CD8-positive, alpha-beta memory T cell (primary cell): ENCODE measurements around the gene VCPKMT. TPM values are rescaled to one million over a fixed set of nuclear protein-coding genes. Genes with fewer than 3 reads are reported as not detected.

Experiments used
- CTCF ChIA-PET: fragments of 350-600 bp; sonication (Branson Sonifier 250); formaldehyde crosslinking; loops from one replicate; lab custom pipeline; 2021; ENCODE audit warnings: antibody characterized with exemption; lab: Charles Lee
- POLR2A ChIA-PET: fragments of 350-600 bp; sonication (Branson Sonifier 250); formaldehyde crosslinking; loops from one replicate; lab custom pipeline; 2021; ENCODE audit warnings: antibody characterized with exemption; lab: Charles Lee
- DNase-seq, 5 donors: peaks; one replicate each; pipeline versions ENCODE4 v3.0.0 to v3.0.0-alpha.2; 2020 to 2022; ENCODE audit warnings: mixed read lengths in 1 of 5
- H3K27ac ChIP-seq: one replicate; pipeline ENCODE4 v1.7.0; 2013; ENCODE audit warnings: low read depth, mild to moderate bottlenecking, low read length, moderate library complexity
- H3K27me3 ChIP-seq: 2 replicates; pipeline ENCODE4 v1.7.0; 2013; ENCODE audit warnings: low read length, mild to moderate bottlenecking; ENCODE audit not compliant: insufficient read depth, poor library complexity, severe bottlenecking
- H3K36me3 ChIP-seq: 2 replicates; pipeline ENCODE4 v1.7.0; 2013; ENCODE audit warnings: mild to moderate bottlenecking, low read length, moderate library complexity; ENCODE audit not compliant: insufficient read depth
- H3K4me1 ChIP-seq: 2 replicates; pipeline ENCODE4 v1.7.0; 2013; ENCODE audit warnings: mild to moderate bottlenecking, low read length, moderate library complexity; ENCODE audit not compliant: insufficient read depth
- H3K4me3 ChIP-seq: 2 replicates; pipeline ENCODE4 v1.7.0; 2013; ENCODE audit warnings: mild to moderate bottlenecking, low read length
- H3K9me3 ChIP-seq: 2 replicates; pipeline ENCODE4 v1.7.0; 2013; ENCODE audit warnings: mild to moderate bottlenecking, low read length
- H3K27ac Mint-ChIP-seq, 8 donors: one replicate each; pipeline ENCODE4 v1.8.0; 2020 to 2021; ENCODE audit warnings: mixed read lengths in 8 of 8, mild to moderate bottlenecking in 6 of 8, inconsistent platforms in 3 of 8, moderate library complexity in 3 of 8
- H3K27me3 Mint-ChIP-seq, 2 donors: one replicate each; pipeline ENCODE4 v1.8.0; 2020 to 2021; ENCODE audit warnings: mixed read lengths in 2 of 2, mild to moderate bottlenecking in 1 of 2, moderate library complexity in 1 of 2
- H3K36me3 Mint-ChIP-seq, 3 donors: one replicate each; pipeline ENCODE4 v1.8.0; 2020 to 2021; ENCODE audit warnings: mixed read lengths in 3 of 3, inconsistent platforms in 1 of 3, mild to moderate bottlenecking in 1 of 3
- H3K4me1 Mint-ChIP-seq, 3 donors: one replicate each; pipeline ENCODE4 v1.8.0; 2020 to 2021; ENCODE audit warnings: mixed read lengths in 3 of 3, inconsistent platforms in 1 of 3, mild to moderate bottlenecking in 1 of 3
- H3K4me3 Mint-ChIP-seq, 7 donors: one replicate each; pipeline ENCODE4 v1.8.0; 2020 to 2021; ENCODE audit warnings: mixed read lengths in 7 of 7, mild to moderate bottlenecking in 6 of 7, moderate library complexity in 4 of 7, inconsistent platforms in 2 of 7
- H3K9me3 Mint-ChIP-seq, 5 donors: one replicate each; pipeline ENCODE4 v1.8.0; 2020 to 2022; ENCODE audit warnings: mixed read lengths in 5 of 5, mild to moderate bottlenecking in 3 of 5, moderate library complexity in 2 of 5, inconsistent platforms in 1 of 5
- polyA plus RNA-seq: library from polyadenylated mRNA; unstranded; fragments of 300-500 nt; fragmentation: Illumina TruSeq; gene quantifications from one replicate; pipeline ENCODE4 v1.2.3, GENCODE V29; 2021
- total RNA-seq, 2 experiments: library from RNA; stranded (reverse); gene quantifications; one replicate each; pipeline ENCODE4 v1.2.3, GENCODE V29; 2021

The VCPKMT gene
- total and polyA plus RNA-seq, 3 experiments from 2014 or later: 11.7 to 19.9 (median 16.5) TPM

- Histone ChIP-seq H3K27me3 (no peaks in the 10 kb centered on the region), H3K4me1 (peaks cover 19% of the 10 kb centered on the region), H3K27ac (no peak overlapping the region), H3K36me3 (peaks cover 11% of the 10 kb centered on the region), H3K9me3 (no peaks in the 10 kb centered on the region), H3K4me3 (no peak overlapping the region)
- DNase-seq: no peak
- no peaks in the 10 kb centered on the region for H3K27me3 Mint-ChIP-seq
- H3K4me3 Mint-ChIP-seq: no peak overlapping the region
- no peaks in the 10 kb centered on the region for H3K9me3 Mint-ChIP-seq
- H3K27ac Mint-ChIP-seq: peak overlapping the region in 4 of 8 donors; percentile 47 to 87 (median 61)
- CTCF ChIA-PET: interaction anchor here (3.8 to 7.1 kb wide), 4 partner anchors 105 to 244 kb away, joined by 22 to 47 read pairs (median 34); no protein-coding TSS in a partner anchor
- POLR2A ChIA-PET: no interaction called here
- H3K4me1 Mint-ChIP-seq: peaks cover 12 to 31% (median 29%) of the 10 kb centered on the region in 3 donors
- peaks cover 0 to 42% (median 6%) of the 10 kb centered on the region in 3 donors for H3K36me3 Mint-ChIP-seq
Observed at GRCh38 chr14:50106178-50106577, 10.2 kb downstream of the VCPKMT start.

- Mint-ChIP-seq H3K9me3 (no peaks in the 10 kb centered on the region), H3K27ac (peak overlapping the region in 7 of 8 donors; percentile 80 to 90 (median 89))
Observed at GRCh38 chr14:50103558-50103957, 12.8 kb downstream of the VCPKMT start.

GRCh38 chr14:50101417-50101816, 15.0 kb downstream of the VCPKMT start:
- no peaks in the 10 kb centered on the region for H3K27me3 Mint-ChIP-seq
- Histone ChIP-seq H3K9me3 (no peaks in the 10 kb centered on the region), H3K4me1 (peaks cover 55% of the 10 kb centered on the region), H3K27ac (no peak overlapping the region), H3K27me3 (no peaks in the 10 kb centered on the region), H3K4me3 (no peak overlapping the region), H3K36me3 (no peaks in the 10 kb centered on the region)
- H3K4me1 Mint-ChIP-seq: peaks cover 37 to 62% (median 53%) of the 10 kb centered on the region in 3 donors
- DNase-seq: no peak
- peaks cover 0 to 10% (median 1%) of the 10 kb centered on the region in 3 donors for H3K36me3 Mint-ChIP-seq
- H3K27ac Mint-ChIP-seq: peak overlapping the region in 2 of 8 donors; percentile 74 to 87
- H3K9me3 Mint-ChIP-seq: no peaks in the 10 kb centered on the region
- CTCF ChIA-PET: interaction anchor here (0.8 to 2.4 kb wide), 10 partner anchors 8 to 248 kb away, joined by 3 to 11 read pairs (median 5); partner anchors contain the start of gene NEMF
- H3K4me3 Mint-ChIP-seq: no peak overlapping the region
- POLR2A ChIA-PET: interaction anchor here (0.7 kb wide), 1 partner anchor 234 kb away, joined by 3 read pairs; no protein-coding TSS in a partner anchor

More at GRCh38 chr14:50103558-50103957, 12.8 kb downstream of the VCPKMT start:
- no peaks in the 10 kb centered on the region for H3K9me3 ChIP-seq
- H3K4me1 ChIP-seq: peaks cover 42% of the 10 kb centered on the region
- CTCF ChIA-PET: interaction anchor here (0.7 to 7.1 kb wide), 12 partner anchors 15 to 251 kb away, joined by 3 to 47 read pairs (median 14); partner anchors contain the start of gene NEMF
- POLR2A ChIA-PET: interaction anchor here (0.6 to 1.7 kb wide), 4 partner anchors 42 to 238 kb away, joined by 4 to 6 read pairs (median 4); partner anchors contain the start of gene ARF6
- Mint-ChIP-seq H3K36me3 (peaks cover 0 to 24% (median 1%) of the 10 kb centered on the region in 3 donors), H3K27me3 (no peaks in the 10 kb centered on the region), H3K4me1 (peaks cover 28 to 46% (median 41%) of the 10 kb centered on the region in 3 donors), H3K4me3 (peak overlapping the region in 6 of 7 donors; percentile 29 to 81 (median 73))
- H3K27me3 ChIP-seq: no peaks in the 10 kb centered on the region
- H3K27ac ChIP-seq: no peak overlapping the region
- no peak overlapping the region for H3K4me3 ChIP-seq
- peaks cover 3% of the 10 kb centered on the region for H3K36me3 ChIP-seq
- DNase-seq: no peak

GRCh38 chr14:50100805-50101204, 15.6 kb downstream of the VCPKMT start:
- Mint-ChIP-seq H3K4me1 (peaks cover 43 to 68% (median 59%) of the 10 kb centered on the region in 3 donors), H3K36me3 (peaks cover 0 to 7% (median 1%) of the 10 kb centered on the region in 3 donors), H3K27ac (peak overlapping the region in 4 of 8 donors; percentile 55 to 87 (median 66)), H3K27me3 (no peaks in the 10 kb centered on the region), H3K4me3 (no peak overlapping the region), H3K9me3 (no peaks in the 10 kb centered on the region)
- no peaks in the 10 kb centered on the region for H3K9me3 ChIP-seq
- no peaks in the 10 kb centered on the region for H3K36me3 ChIP-seq
- H3K4me1 ChIP-seq: peaks cover 61% of the 10 kb centered on the region
- H3K27me3 ChIP-seq: no peaks in the 10 kb centered on the region
- POLR2A ChIA-PET: interaction anchor here (0.6 to 0.7 kb wide), 2 partner anchors 39 to 224 kb away, joined by 3 read pairs; no protein-coding TSS in a partner anchor
- no peak overlapping the region for H3K27ac ChIP-seq
- CTCF ChIA-PET: interaction anchor here (0.8 to 2.4 kb wide), 9 partner anchors 12 to 248 kb away, joined by 3 to 11 read pairs (median 5); partner anchors contain the start of gene NEMF
- no peak overlapping the region for H3K4me3 ChIP-seq
- DNase-seq: no peak

GRCh38 chr14:50099335-50099734, 17.0 kb downstream of the VCPKMT start:
- Histone ChIP-seq H3K27me3 (no peaks in the 10 kb centered on the region), H3K36me3 (no peaks in the 10 kb centered on the region), H3K4me1 (peaks cover 68% of the 10 kb centered on the region), H3K4me3 (no peak overlapping the region), H3K27ac (no peak overlapping the region), H3K9me3 (no peaks in the 10 kb centered on the region)
- Mint-ChIP-seq H3K4me1 (peaks cover 48 to 66% (median 66%) of the 10 kb centered on the region in 3 donors), H3K27me3 (no peaks in the 10 kb centered on the region), H3K9me3 (no peaks in the 10 kb centered on the region), H3K4me3 (peak overlapping the region in 1 of 7 donors; percentile 37), H3K36me3 (peaks cover 0 to 7% (median 1%) of the 10 kb centered on the region in 3 donors), H3K27ac (peak overlapping the region; percentile 3 to 94 (median 78))
- POLR2A ChIA-PET: no interaction called here
- no peak for DNase-seq
- CTCF ChIA-PET: interaction anchor here (0.6 to 1.7 kb wide), 5 partner anchors 12 to 247 kb away, joined by 3 to 7 read pairs (median 4); no protein-coding TSS in a partner anchor

- Mint-ChIP-seq H3K36me3 (peaks cover 0 to 9% (median 2%) of the 10 kb centered on the region in 3 donors), H3K4me3 (peak overlapping the region; percentile 2 to 66 (median 62)), H3K27ac (peak overlapping the region; percentile 20 to 96 (median 88)), H3K4me1 (peaks cover 52 to 67% (median 65%) of the 10 kb centered on the region in 3 donors), H3K9me3 (no peaks in the 10 kb centered on the region), H3K27me3 (peaks cover 0 to 1% of the 10 kb centered on the region in 2 donors)
- Histone ChIP-seq H3K36me3 (no peaks in the 10 kb centered on the region), H3K4me3 (peak overlapping the region; percentile 39), H3K27ac (no peak overlapping the region), H3K27me3 (no peaks in the 10 kb centered on the region), H3K4me1 (peaks cover 70% of the 10 kb centered on the region), H3K9me3 (no peaks in the 10 kb centered on the region)
- CTCF ChIA-PET: interaction anchor here (0.7 to 2.9 kb wide), 7 partner anchors 9 to 229 kb away, joined by 3 to 17 read pairs (median 4); no protein-coding TSS in a partner anchor
- DNase-seq: peak in 2 of 5 donors; percentile 43 to 57
- POLR2A ChIA-PET: interaction anchor here (0.5 to 1.5 kb wide), 6 partner anchors 9 to 234 kb away, joined by 3 to 10 read pairs (median 4); no protein-coding TSS in a partner anchor
Observed at GRCh38 chr14:50095895-50096294, 20.5 kb downstream of the VCPKMT start.

- ChIA-PET CTCF (interaction anchor here (0.9 to 10.1 kb wide), 7 partner anchors 8 to 231 kb away, joined by 3 to 89 read pairs (median 4); no protein-coding TSS in a partner anchor), POLR2A (no interaction called here)
- H3K9me3 Mint-ChIP-seq: no peaks in the 10 kb centered on the region
- peaks cover 0 to 5% (median 3%) of the 10 kb centered on the region in 3 donors for H3K36me3 Mint-ChIP-seq
- H3K4me1 ChIP-seq: peaks cover 63% of the 10 kb centered on the region
- peak overlapping the region in 4 of 8 donors; percentile 28 to 87 (median 50) for H3K27ac Mint-ChIP-seq
- H3K4me3 Mint-ChIP-seq: no peak overlapping the region
- DNase-seq: no peak
- no peaks in the 10 kb centered on the region for H3K36me3 ChIP-seq
- H3K27me3 Mint-ChIP-seq: peaks cover 0 to 1% of the 10 kb centered on the region in 2 donors
- H3K27ac ChIP-seq: no peak overlapping the region
- no peaks in the 10 kb centered on the region for H3K27me3 ChIP-seq
- H3K9me3 ChIP-seq: no peaks in the 10 kb centered on the region
- peaks cover 44 to 59% (median 58%) of the 10 kb centered on the region in 3 donors for H3K4me1 Mint-ChIP-seq
- H3K4me3 ChIP-seq: no peak overlapping the region
Observed at GRCh38 chr14:50094056-50094755, 22.2 kb downstream of the VCPKMT start.
